HepG2 (cell line): ENCODE results near the gene CD300H. TPM values are rescaled to one million over a fixed set of nuclear protein-coding genes. Genes with fewer than 3 reads are reported as not detected.

Source experiments
- ATAC-seq: fragments of 200-7000 bp; cut with Tn5 transposase; 3 replicates; pipeline ENCODE4 v1.9.1; 2020; ENCODE audit warnings: mild to moderate bottlenecking, moderate library complexity
- BruUV-seq: library from RNA; stranded (reverse); fragments of 400-500 nt; replicated peaks from 2 replicates; lab custom pipeline; 2021; lab: Mats Ljungman, UMichigan
- CTCF ChIA-PET: fragments of 300-600 bp; formaldehyde crosslinking; extraction: SDS; loops from one replicate; lab custom pipeline; 2021; ENCODE audit warnings: low total read pairs, inconsistent platforms, low intra/inter-chr PET ratio; lab: Yijun Ruan, JAX
- POLR2A ChIA-PET: fragments of 350-600 bp; sonication (Branson Sonifier 250); formaldehyde crosslinking; loops from one replicate; lab custom pipeline; 2020; ENCODE audit warnings: antibody characterized with exemption, inconsistent platforms; lab: Yijun Ruan, JAX
- DNase-seq: peaks from one replicate; pipeline ENCODE4 v3.0.0-alpha.2; 2015; ENCODE audit warnings: low spot score
- FAIRE-seq: peaks from 3 replicates; lab custom pipeline; 2011; peaks lifted over from hg19 to GRCh38; lab: Jason Lieb, UNC
- H2AFZ ChIP-seq: one replicate; pipeline ENCODE4 v1.6.1; 2011; ENCODE audit warnings: low read length, inconsistent platforms
- H3K27ac ChIP-seq: fragments of 300-600 bp; 3 replicates; pipeline ENCODE4 v1.8.0; 2011; ENCODE audit warnings: mixed run types, mild to moderate bottlenecking, mixed read lengths, low read length, inconsistent platforms; ENCODE audit not compliant: insufficient read depth; ENCODE audit errors: extremely low read length
- H3K27me3 ChIP-seq, 2 experiments: fragments of 200-600 bp in 1 of 2; 2 replicates in 1 of 2; 3 replicates in 1 of 2; pipeline versions ENCODE4 v1.6.0 to v1.8.0; 2011; ENCODE audit warnings: low read length in 2 of 2, mild to moderate bottlenecking in 2 of 2, moderate library complexity in 2 of 2, inconsistent platforms in 1 of 2; ENCODE audit not compliant: insufficient read depth in 2 of 2, control insufficient read depth in 1 of 2
- H3K36me3 ChIP-seq, 2 experiments: fragments of 200-600 bp in 1 of 2; replicated peaks in 1 of 2; 2 replicates in 1 of 2; 3 replicates in 1 of 2; pipeline versions ENCODE4 v1.5.1 to v1.8.0; 2011; ENCODE audit warnings: low read length in 2 of 2, inconsistent platforms in 1 of 2; ENCODE audit not compliant: insufficient read depth in 2 of 2, control insufficient read depth in 1 of 2
- H3K4me1 ChIP-seq: 2 replicates; pipeline ENCODE4 v1.5.1; 2012; ENCODE audit warnings: low read length, inconsistent platforms; ENCODE audit not compliant: insufficient read depth
- H3K4me2 ChIP-seq: 2 replicates; pipeline ENCODE4 v1.6.0; 2011; ENCODE audit warnings: low read depth, low read length, inconsistent platforms
- H3K4me3 ChIP-seq, 3 experiments: fragments of 200-600 bp in 1 of 3; sonication (generic), shearing (Covaris generic) in 1 of 3; replicated peaks in 1 of 3; 2 replicates each; pipeline ENCODE4 v1.5.1; 2011 to 2016; ENCODE audit warnings: low read length in 3 of 3, inconsistent platforms in 2 of 3, low read depth in 2 of 3, mild to moderate bottlenecking in 2 of 3, control low read depth in 1 of 3, mixed read lengths in 1 of 3; ENCODE audit not compliant: insufficient read depth in 1 of 3
- H3K79me2 ChIP-seq: one replicate; pipeline ENCODE4 v1.6.1; 2011; ENCODE audit warnings: low read length, inconsistent platforms; ENCODE audit not compliant: insufficient read depth
- H3K9ac ChIP-seq: 2 replicates; pipeline ENCODE4 v1.6.0; 2011; ENCODE audit warnings: mild to moderate bottlenecking, low read depth, low read length, inconsistent platforms; ENCODE audit not compliant: insufficient read depth
- H3K9me3 ChIP-seq: 2 replicates; pipeline ENCODE4 v1.5.1; 2012; ENCODE audit warnings: mild to moderate bottlenecking, low read length
- H4K20me1 ChIP-seq: 2 replicates; pipeline ENCODE4 v1.6.0; 2011; ENCODE audit warnings: inconsistent platforms, mild to moderate bottlenecking, low read length, moderate library complexity; ENCODE audit not compliant: insufficient read depth
- CHD2 ChIP-seq: IDR thresholded peaks from 2 replicates; pipeline ENCODE4 v1.6.1; 2011; ENCODE audit warnings: low read depth, low read length, improper control_type of control experiment
- CREBL2 ChIP-seq: sonication (generic); formaldehyde crosslinking; IDR thresholded peaks from 2 replicates; pipeline ENCODE4 v1.8.1; 2023; ENCODE audit warnings: missing genetic modification reagents, mild to moderate bottlenecking, borderline replicate concordance
- ETV5 ChIP-seq: IDR thresholded peaks from 2 replicates; pipeline ENCODE4 v1.6.1; 2018; ENCODE audit warnings: missing biosample characterization, missing genetic modification reagents, inconsistent platforms, borderline replicate concordance
- FOSL2 ChIP-seq: sonication (generic); formaldehyde crosslinking; IDR thresholded peaks from 2 replicates; pipeline ENCODE4 v1.4.0; 2020; ENCODE audit warnings: missing genetic modification reagents
- PAXIP1 ChIP-seq: sonication (generic); formaldehyde crosslinking; conservative IDR thresholded peaks from 2 replicates; pipeline ENCODE4 v1.4.0; 2020; ENCODE audit warnings: mild to moderate bottlenecking, missing genetic modification reagents, moderate library complexity
- PITX1 ChIP-seq: sonication (generic); formaldehyde crosslinking; IDR thresholded peaks from 2 replicates; pipeline ENCODE4 v1.5.1; 2020; ENCODE audit warnings: mild to moderate bottlenecking, missing genetic modification reagents
- THYN1 ChIP-seq: sonication (generic); formaldehyde crosslinking; IDR thresholded peaks from 2 replicates; pipeline ENCODE4 v1.8.1; 2023; ENCODE audit warnings: low read depth, mild to moderate bottlenecking, moderate library complexity, missing genetic modification reagents, borderline replicate concordance
- TIGD3 ChIP-seq: sonication (generic); formaldehyde crosslinking; IDR thresholded peaks from 2 replicates; pipeline ENCODE4 v1.5.1; 2020; ENCODE audit warnings: mild to moderate bottlenecking, missing genetic modification reagents, borderline replicate concordance
- YY1 ChIP-seq: IDR thresholded peaks from 2 replicates; pipeline ENCODE4 v1.6.1; 2011; ENCODE audit warnings: low read length, low read depth, moderate library complexity, mild to moderate bottlenecking; ENCODE audit not compliant: insufficient read depth, insufficient replicate concordance
- ZBTB26 ChIP-seq: IDR thresholded peaks from 2 replicates; pipeline ENCODE4 v1.6.1; 2016; ENCODE audit warnings: missing compliant biosample characterization, missing genetic modification reagents, borderline replicate concordance
- ZBTB44 ChIP-seq: sonication (generic); formaldehyde crosslinking; IDR thresholded peaks from 2 replicates; pipeline ENCODE4 v1.4.0; 2020; ENCODE audit warnings: missing genetic modification reagents
- ZNF251 ChIP-seq: sonication (generic); formaldehyde crosslinking; IDR thresholded peaks from 2 replicates; pipeline ENCODE4 v1.9.0; 2021; ENCODE audit warnings: mild to moderate bottlenecking, missing genetic modification reagents
- ZNF652 ChIP-seq: IDR thresholded peaks from 2 replicates; pipeline ENCODE4 v1.6.1; 2016; ENCODE audit warnings: low read depth, borderline replicate concordance
- WGBS: methylation state at CpG from one replicate; pipeline ENCODE4 v1.1.6; 2017; ENCODE audit warnings: low lambda C conversion rate; 5-methylcytosine and 5-hydroxymethylcytosine counted together
- in situ Hi-C: cut with HindIII; loops from 2 replicates; pipeline ENCODE4 v1.10.0; 2017; ENCODE audit warnings: low pct_unique_long_range_greater_than_20kb; ENCODE audit not compliant: extremely low pct_ligation_motif_present
- intact Hi-C: fragments of 100-400 bp; cut with micrococcal nuclease; formaldehyde crosslinking; loops from one replicate; pipeline ENCODE4 v1.10.0; 2022; ENCODE audit not compliant: unreplicated experiment
- polyA plus RNA-seq, 8 experiments: library from polyadenylated mRNA; depleted of rRNA in 3 of 8; stranded (reverse) in 7 of 8; unstranded in 1 of 8; fragments of >200 nt; fragmentation: Illumina TruSeq in 4 of 8; extraction: Trizol in 4 of 8; gene quantifications; 2 replicates each; pipeline versions ENCODE4 v1.2.1 to v1.2.3, GENCODE V29; 2011 to 2016; ENCODE audit warnings: low read depth in 4 of 8, missing spikeins in 1 of 8, mixed read lengths in 1 of 8; ENCODE audit not compliant: insufficient read depth in 1 of 8
- total RNA-seq, 5 experiments: library from RNA; depleted of rRNA; stranded (reverse); fragments of >200 nt; fragmentation: Illumina TruSeq; extraction: Trizol; gene quantifications; 2 replicates each; pipeline ENCODE4 v1.2.3, GENCODE V29; 2016; ENCODE audit warnings: low read depth in 1 of 5

Gene CD300H
- total and polyA plus RNA-seq, 2 of the 13 experiments (the other 11 are each of a cell fraction or from before 2014, with no cell fraction given) = not detected

- Histone ChIP-seq H3K4me2 (no peak overlapping the region), H3K27me3 (peaks cover 4 to 32% of the 10 kb centered on the region in 2 experiments), H3K79me2 (no peaks in the 10 kb centered on the region), H3K4me3 (no peak overlapping the region), H2AFZ (no peak overlapping the region), H3K9ac (no peak overlapping the region), H3K36me3 (no peaks in the 10 kb centered on the region), H3K27ac (no peak overlapping the region), H3K9me3 (no peaks in the 10 kb centered on the region), H4K20me1 (peaks cover 3% of the 10 kb centered on the region; the same call in 1 of the 2 replicates), H3K4me1 (no peaks in the 10 kb centered on the region)
- ChIA-PET POLR2A (no interaction called here), CTCF (no interaction called here)
- ATAC-seq (no peak), DNase-seq (no peak), FAIRE-seq (no peak)
- intact Hi-C loops (no loop called here), in situ Hi-C loops (no loop called here)
- no peak for TF ChIP-seq TIGD3 (CRISPR knock-in tag)
- TF ChIP-seq PAXIP1 (CRISPR knock-in tag) = no peak
- TF ChIP-seq YY1 = no peak
- no peak for TF ChIP-seq ETV5
- no peak for TF ChIP-seq ZNF652
- no peak for TF ChIP-seq CREBL2
- no peak for TF ChIP-seq CHD2
- TF ChIP-seq ZNF251 (CRISPR knock-in tag) = no peak
- no peak for TF ChIP-seq THYN1
- TF ChIP-seq ZBTB26 (CRISPR knock-in tag) = no peak
- no peak for TF ChIP-seq PITX1 (CRISPR knock-in tag)
- no peak for TF ChIP-seq ZBTB44 (CRISPR knock-in tag)
- TF ChIP-seq FOSL2 (CRISPR knock-in tag) = no peak
- WGBS = 1% methylated on average over 2 of the region's 3 CpGs
- no TSS peak for BruUV-seq
Measured at GRCh38 chr17:74599023-74599399, 31.7 kb upstream of the CD300H start.
